GM12878 (cell line): ENCODE data around the gene SHC3. TPM values are rescaled to one million over a fixed set of nuclear protein-coding genes. Genes with fewer than 3 reads are reported as not detected.

Experiments used
- ATAC-seq: fragments of 200-7000 bp; cut with Tn5 transposase; 3 replicates; pipeline ENCODE4 v1.9.1; 2020; ENCODE audit warnings: mild to moderate bottlenecking, moderate library complexity
- BruUV-seq: library from RNA; stranded (reverse); fragments of 400-500 nt; replicated peaks from 2 replicates; lab custom pipeline; 2021; lab: Mats Ljungman, UMichigan
- CTCF ChIA-PET: fragments of 300-600 bp; sonication (Branson Sonifier 250); formaldehyde crosslinking; extraction: SDS; loops from one replicate; lab custom pipeline; 2021; ENCODE audit warnings: inconsistent platforms; lab: Yijun Ruan, JAX
- POLR2A ChIA-PET: fragments of 350-600 bp; formaldehyde crosslinking; extraction: SDS; loops from one replicate; lab custom pipeline; 2021; ENCODE audit warnings: inconsistent platforms; lab: Charles Lee
- RAD21 ChIA-PET: fragments of 300-600 bp; sonication (Branson Sonifier 250); formaldehyde crosslinking; loops from one replicate; lab custom pipeline; 2023; ENCODE audit warnings: antibody characterized with exemption; ENCODE audit not compliant: unreplicated experiment; lab: Charles Lee
- SMC1A ChIA-PET: fragments of 300-600 bp; sonication (Branson Sonifier 250); formaldehyde crosslinking; loops from one replicate; lab custom pipeline; 2023; ENCODE audit not compliant: unreplicated experiment, uncharacterized antibody; lab: Charles Lee
- DNase-seq: peaks from one replicate; pipeline ENCODE4 v3.0.0-alpha.2; 2011; ENCODE audit warnings: low read depth, low spot score
- FAIRE-seq: peaks from 3 replicates; lab custom pipeline; 2011; peaks lifted over from hg19 to GRCh38; lab: Jason Lieb, UNC
- H2AFZ ChIP-seq: 2 replicates; pipeline ENCODE4 v1.6.0; 2011; ENCODE audit warnings: low read depth, low read length, control low read depth; ENCODE audit not compliant: control insufficient read depth
- H3K27ac ChIP-seq: 2 replicates; pipeline ENCODE4 v1.5.1; 2011; ENCODE audit warnings: control low read depth; ENCODE audit not compliant: control insufficient read depth, insufficient read depth
- H3K27me3 ChIP-seq, 2 experiments: replicated peaks in 1 of 2; 2 replicates each; pipeline versions ENCODE4 v1.6.0 to v1.6.1; 2011; ENCODE audit warnings: low read length in 1 of 2; ENCODE audit not compliant: control insufficient read depth in 2 of 2, insufficient read depth in 2 of 2
- H3K36me3 ChIP-seq, 2 experiments: 2 replicates each; pipeline ENCODE4 v1.5.1; 2011; ENCODE audit warnings: low read length in 1 of 2; ENCODE audit not compliant: control insufficient read depth in 2 of 2, insufficient read depth in 2 of 2
- H3K4me1 ChIP-seq: 2 replicates; pipeline ENCODE4 v1.6.1; 2011; ENCODE audit warnings: mild to moderate bottlenecking, low read length, moderate library complexity, mixed read lengths; ENCODE audit not compliant: control insufficient read depth, insufficient read depth
- H3K4me2 ChIP-seq: 2 replicates; pipeline ENCODE4 v1.6.0; 2011; ENCODE audit warnings: control low read depth; ENCODE audit not compliant: control insufficient read depth, insufficient read depth
- H3K4me3 ChIP-seq: fragments of 200-600 bp; sonication (generic); 2 replicates; pipeline ENCODE4 v1.5.1; 2016
- H3K79me2 ChIP-seq: 2 replicates; pipeline ENCODE4 v1.6.0; 2011; ENCODE audit warnings: low read length; ENCODE audit not compliant: control insufficient read depth, insufficient read depth
- H3K9ac ChIP-seq: 2 replicates; pipeline ENCODE4 v1.8.0; 2011; ENCODE audit warnings: low read length, control low read depth, mixed read lengths; ENCODE audit not compliant: control insufficient read depth, insufficient read depth
- H3K9me3 ChIP-seq: replicated peaks from 3 replicates; pipeline ENCODE4 v1.5.1; 2011; ENCODE audit warnings: mild to moderate bottlenecking, low read length; ENCODE audit not compliant: control insufficient read depth, insufficient read depth
- H4K20me1 ChIP-seq: 2 replicates; pipeline ENCODE4 v1.6.0; 2011; ENCODE audit not compliant: control insufficient read depth, insufficient read depth
- BRCA1 ChIP-seq: IDR thresholded peaks from 2 replicates; pipeline ENCODE4 v1.6.1; 2011; ENCODE audit warnings: low read depth, low read length, improper control_type of control experiment
- CHD1 ChIP-seq: IDR thresholded peaks from 2 replicates; pipeline ENCODE4 v1.6.1; 2012; ENCODE audit warnings: low read depth, low read length, improper control_type of control experiment
- CREB1 ChIP-seq: IDR thresholded peaks from 2 replicates; pipeline ENCODE4 v1.6.1; 2012; ENCODE audit warnings: low read depth, mild to moderate bottlenecking, inconsistent platforms
- EGR1 ChIP-seq, 2 experiments: IDR thresholded peaks; 1 replicate in 1 of 2; 2 replicates in 1 of 2; pipeline ENCODE4 v1.6.1; 2011 to 2012; ENCODE audit warnings: low read depth in 2 of 2, low read length in 2 of 2, borderline replicate concordance in 1 of 2, mild to moderate bottlenecking in 1 of 2, moderate library complexity in 1 of 2
- ETV6 ChIP-seq, 2 experiments: fragments of 450-650 bp in 1 of 2; IDR thresholded peaks in 1 of 2; conservative IDR thresholded peaks in 1 of 2; 2 replicates each; pipeline ENCODE4 v1.6.1; 2014; ENCODE audit warnings: antibody characterized with exemption in 1 of 2, borderline replicate concordance in 1 of 2, low read depth in 1 of 2, mild to moderate bottlenecking in 1 of 2, moderate library complexity in 1 of 2
- IRF4 ChIP-seq: IDR thresholded peaks from 2 replicates; pipeline ENCODE4 v1.6.1; 2011; ENCODE audit warnings: low read depth, low read length
- MYB ChIP-seq: fragments of 150-350 bp; IDR thresholded peaks from 2 replicates; pipeline ENCODE4 v1.6.1; 2014; ENCODE audit warnings: mild to moderate bottlenecking, low read depth, low read length, borderline replicate concordance
- NFYA ChIP-seq: IDR thresholded peaks from 2 replicates; pipeline ENCODE4 v1.6.1; 2011; ENCODE audit warnings: low read depth, mild to moderate bottlenecking, low read length, improper control_type of control experiment, borderline replicate concordance
- NFYB ChIP-seq: IDR thresholded peaks from 2 replicates; pipeline ENCODE4 v1.6.1; 2011; ENCODE audit warnings: low read depth, mild to moderate bottlenecking, low read length, improper control_type of control experiment, moderate library complexity; ENCODE audit not compliant: insufficient read depth
- NR2C2 ChIP-seq: IDR thresholded peaks from 2 replicates; pipeline ENCODE4 v1.6.1; 2011; ENCODE audit warnings: borderline replicate concordance, low read depth; ENCODE audit not compliant: control insufficient read depth, insufficient read length
- PAX5 ChIP-seq: IDR thresholded peaks from 2 replicates; pipeline ENCODE4 v1.6.1; 2011; ENCODE audit warnings: low read depth, low read length, borderline replicate concordance
- PRDM15 ChIP-seq: fragments of 450-650 bp; formaldehyde crosslinking; IDR thresholded peaks from 2 replicates; pipeline ENCODE4 v1.4.0; 2020; ENCODE audit warnings: mild to moderate bottlenecking, moderate library complexity
- SMAD1 ChIP-seq: fragments of 450-650 bp; IDR thresholded peaks from 2 replicates; pipeline ENCODE4 v1.6.1; 2018; ENCODE audit warnings: mild to moderate bottlenecking, low read depth; ENCODE audit not compliant: partially characterized antibody
- STAT1 ChIP-seq: fragments of 450-650 bp; conservative IDR thresholded peaks from 2 replicates; pipeline ENCODE4 v1.6.1; 2014; ENCODE audit warnings: antibody characterized with exemption, mild to moderate bottlenecking
- WGBS: methylation state at CpG from one replicate; pipeline ENCODE4 v1.1.6; 2016; ENCODE audit warnings: low lambda C conversion rate; ENCODE audit not compliant: insufficient replicate concordance, insufficient coverage; ENCODE audit errors: missing lambda C conversion rate; 5-methylcytosine and 5-hydroxymethylcytosine counted together
- in situ Hi-C: fragments of 300-500 bp; cut with MboI; formaldehyde crosslinking; loops from 9 replicates; pipeline ENCODE4 v1.14.3; 2018; ENCODE audit warnings: mixed read lengths
- intact Hi-C: fragments of 100-400 bp; cut with micrococcal nuclease; formaldehyde crosslinking; loops from one replicate; pipeline ENCODE4 v1.14.2; 2022; ENCODE audit not compliant: unreplicated experiment
- polyA plus RNA-seq, 11 experiments: library from polyadenylated mRNA; depleted of rRNA in 4 of 11; unstranded in 6 of 11; stranded (reverse) in 5 of 11; fragments of >200 nt; fragmentation: Nextera tagmentation in 4 of 11; fragmentation: Illumina TruSeq in 1 of 11; extraction: Ambion mirVana in 4 of 11; extraction: Trizol in 1 of 11; gene quantifications; 1 replicate in 1 of 11; 2 replicates in 10 of 11; pipeline versions ENCODE4 v1.2.1 to v1.2.3, GENCODE V29; 2011 to 2016; ENCODE audit warnings: inconsistent platforms in 2 of 11, missing spikeins in 2 of 11, low read depth in 1 of 11
- total RNA-seq, 4 experiments: library from RNA; depleted of rRNA in 3 of 4; stranded (reverse); fragments of >200 nt in 3 of 4; fragmentation: Illumina TruSeq in 1 of 4; extraction: Trizol in 1 of 4; gene quantifications; 2 replicates each; pipeline versions ENCODE4 v1.2.1 to v1.2.3, GENCODE V29; 2013 to 2021

The SHC3 gene
- total and polyA plus RNA-seq, 10 of the 15 experiments (the other 5 are each of a cell fraction or from before 2014, with no cell fraction given): 0.01 to 0.06 TPM; not detected in 8

DNA sequence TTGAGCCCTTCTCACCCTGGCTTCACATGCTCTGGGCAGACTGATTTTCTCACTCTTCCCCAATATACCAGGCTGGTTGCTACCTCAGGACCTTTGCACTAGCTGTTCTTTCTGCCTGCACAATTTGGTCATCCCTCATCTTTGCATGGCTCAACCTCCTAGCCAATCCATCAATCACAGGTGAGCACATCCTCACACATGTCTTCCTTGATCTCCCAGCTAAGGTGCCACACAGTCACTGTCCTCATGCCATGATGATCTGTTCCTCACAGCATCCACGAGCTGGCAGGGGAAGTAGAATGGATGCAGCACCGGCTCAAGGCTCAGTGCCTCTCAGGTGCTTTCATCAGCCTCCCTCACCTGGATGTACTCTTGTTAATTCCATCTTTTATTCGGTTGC lies 218.0 kb downstream of the SHC3 start:
- Histone ChIP-seq H3K27me3 (no peaks in the 10 kb centered on the region; a peak in 1 of 4 replicates), H3K4me1 (no peaks in the 10 kb centered on the region), H4K20me1 (no peaks in the 10 kb centered on the region; the same call in 1 of the 2 replicates), H3K4me3 (no peak overlapping the region), H3K36me3 (no peaks in the 10 kb centered on the region), H2AFZ (no peak overlapping the region), H3K79me2 (no peaks in the 10 kb centered on the region), H3K9ac (no peak overlapping the region), H3K27ac (no peak overlapping the region), H3K4me2 (no peak overlapping the region), H3K9me3 (no peaks in the 10 kb centered on the region)
- ChIA-PET RAD21 (no interaction called here), SMC1A (no interaction called here), CTCF (no interaction called here), POLR2A (no interaction called here)
- BruUV-seq: no TSS peak
- no peak for FAIRE-seq
- 0% methylated on average over 3 of the region's 3 CpGs for WGBS
- no peak for DNase-seq
- ATAC-seq: no peak
- intact Hi-C loops: no loop called here
- in situ Hi-C loops: no loop called here
- TF ChIP-seq NR2C2: no peak
- no peak for TF ChIP-seq PAX5
- no peak for TF ChIP-seq ETV6 (conservative IDR thresholded peaks at IDR 0.05 in 1 of 2, IDR thresholded peaks at IDR 0.05 in 1 of 2; ENCODE audit: borderline replicate concordance in 1 of 2, low read depth in 1 of 2)
- no peak for TF ChIP-seq IRF4
- TF ChIP-seq BRCA1: no peak
- no peak for TF ChIP-seq CHD1
- no peak for TF ChIP-seq NFYB
- TF ChIP-seq STAT1: no peak

- POLR2A ChIA-PET: no interaction called here
- intact Hi-C loops (no loop called here), in situ Hi-C loops (no loop called here)
- TF ChIP-seq CREB1 (no peak), NFYA (no peak), MYB (no peak), EGR1 (IDR thresholded peaks at IDR 0.05; ENCODE audit: borderline replicate concordance in 1 of 2, low read depth in 2 of 2, low read length in 2 of 2) (no peak), SMAD1 (no peak), PRDM15 (CRISPR knock-in tag) (no peak)
Observed at GRCh38 chr9:88959727-88960469, 218.7 kb downstream of the SHC3 start.

More at GRCh38 chr9:88959727-88960469, 218.7 kb downstream of the SHC3 start:
- SMC1A ChIA-PET: no interaction called here
- H2AFZ ChIP-seq: no peak overlapping the region
- no peaks in the 10 kb centered on the region for H3K79me2 ChIP-seq
- CTCF ChIA-PET: no interaction called here
- FAIRE-seq (no peak), ATAC-seq (no peak), DNase-seq (no peak)
- no TSS peak for BruUV-seq
- no peaks in the 10 kb centered on the region; a peak in 1 of 4 replicates for H3K27me3 ChIP-seq
- H3K27ac ChIP-seq: no peak overlapping the region
- H3K9ac ChIP-seq: no peak overlapping the region
- H3K4me1 ChIP-seq: no peaks in the 10 kb centered on the region
- no peaks in the 10 kb centered on the region for H3K36me3 ChIP-seq
- H3K4me2 ChIP-seq: no peak overlapping the region
- H4K20me1 ChIP-seq: no peaks in the 10 kb centered on the region; the same call in 1 of the 2 replicates
- 29% methylated on average over 5 of the region's 5 CpGs for WGBS
- RAD21 ChIA-PET: no interaction called here
- H3K9me3 ChIP-seq: no peaks in the 10 kb centered on the region
- no peak overlapping the region for H3K4me3 ChIP-seq
